IMR-90 (cell line): ENCODE measurements around the gene UCK2. TPM values are rescaled to one million over a fixed set of nuclear protein-coding genes. Genes with fewer than 3 reads are reported as not detected.

Experiments
- ATAC-seq: fragments of 200-7000 bp; cut with Tn5 transposase; 2 replicates; pipeline ENCODE4 v1.9.1; 2020; ENCODE audit warnings: low read depth, mild to moderate bottlenecking, moderate library complexity
- BruUV-seq: library from RNA; stranded (reverse); fragments of 400-500 nt; replicated peaks from 2 replicates; lab custom pipeline; 2021; lab: Mats Ljungman, UMichigan
- CTCF ChIA-PET: fragments of 300-600 bp; formaldehyde crosslinking; extraction: SDS; loops from one replicate; lab custom pipeline; 2021; ENCODE audit warnings: antibody characterized with exemption; lab: Yijun Ruan, JAX
- POLR2A ChIA-PET: fragments of 300-600 bp; sonication (Branson Sonifier 250); formaldehyde crosslinking; loops from one replicate; lab custom pipeline; 2022; ENCODE audit warnings: antibody characterized with exemption; ENCODE audit not compliant: unreplicated experiment; lab: Charles Lee
- DNase-seq: peaks from one replicate; pipeline ENCODE4 v3.0.0; 2013
- H2AFZ ChIP-seq: replicated peaks from 2 replicates; pipeline ENCODE3; 2013; ENCODE audit warnings: low read length, mild to moderate bottlenecking; ENCODE audit not compliant: poor library complexity
- H2AK5ac ChIP-seq: 2 replicates; pipeline ENCODE4 v1.6.1; 2013; ENCODE audit warnings: low read depth, low read length, inconsistent platforms
- H2AK9ac ChIP-seq: replicated peaks from 2 replicates; pipeline ENCODE3; 2013; ENCODE audit warnings: mild to moderate bottlenecking, low read depth, low read length, moderate library complexity; ENCODE audit not compliant: poor library complexity
- H2BK120ac ChIP-seq: 2 replicates; pipeline ENCODE4 v1.6.1; 2013; ENCODE audit warnings: low read depth, low read length, inconsistent platforms
- H2BK15ac ChIP-seq: 3 replicates; pipeline ENCODE4 v1.6.1; 2013; ENCODE audit warnings: low read depth, low read length, inconsistent platforms
- H2BK20ac ChIP-seq: 2 replicates; pipeline ENCODE4 v1.6.1; 2013; ENCODE audit warnings: low read depth, mild to moderate bottlenecking, inconsistent platforms, low read length, moderate library complexity
- H2BK5ac ChIP-seq: 2 replicates; pipeline ENCODE4 v1.6.1; 2013; ENCODE audit warnings: mild to moderate bottlenecking, low read depth, low read length, inconsistent platforms; ENCODE audit not compliant: poor library complexity, severe bottlenecking
- H3K14ac ChIP-seq: replicated peaks from 2 replicates; pipeline ENCODE4 v1.6.1; 2013; ENCODE audit warnings: low read depth, low read length, inconsistent platforms
- H3K18ac ChIP-seq: 2 replicates; pipeline ENCODE4 v1.6.1; 2013; ENCODE audit warnings: low read depth, low read length, control low read depth
- H3K23ac ChIP-seq: 2 replicates; pipeline ENCODE4 v1.6.1; 2013; ENCODE audit warnings: low read depth, low read length, inconsistent platforms
- H3K27ac ChIP-seq: 2 replicates; pipeline ENCODE4 v1.5.1; 2013; ENCODE audit warnings: mild to moderate bottlenecking, control low read depth, low read length; ENCODE audit not compliant: insufficient read depth
- H3K27me3 ChIP-seq: 2 replicates; pipeline ENCODE4 v1.6.1; 2013; ENCODE audit warnings: low read length; ENCODE audit not compliant: control insufficient read depth, insufficient read depth
- H3K36me3 ChIP-seq: 2 replicates; pipeline ENCODE4 v1.6.1; 2013; ENCODE audit warnings: low read length, mixed read lengths; ENCODE audit not compliant: control insufficient read depth, insufficient read depth
- H3K4ac ChIP-seq: 2 replicates; pipeline ENCODE4 v1.6.1; 2013; ENCODE audit warnings: low read depth, low read length, inconsistent platforms
- H3K4me1 ChIP-seq: 2 replicates; pipeline ENCODE4 v1.6.1; 2013; ENCODE audit warnings: low read length, mixed read lengths; ENCODE audit not compliant: control insufficient read depth, insufficient read depth
- H3K4me2 ChIP-seq: 2 replicates; pipeline ENCODE4 v1.6.1; 2013; ENCODE audit warnings: low read depth, mild to moderate bottlenecking, control low read depth, low read length, moderate library complexity
- H3K4me3 ChIP-seq: 2 replicates; pipeline ENCODE4 v1.5.1; 2013; ENCODE audit warnings: low read depth, mild to moderate bottlenecking, control low read depth, low read length, moderate library complexity; ENCODE audit not compliant: insufficient read depth
- H3K56ac ChIP-seq: 2 replicates; pipeline ENCODE4 v1.6.1; 2013; ENCODE audit warnings: low read length, inconsistent platforms; ENCODE audit not compliant: insufficient read depth; ENCODE audit errors: extremely low read depth
- H3K79me1 ChIP-seq, 2 experiments: 2 replicates each; pipeline ENCODE4 v1.6.1; 2013; ENCODE audit warnings: low read length in 2 of 2, inconsistent platforms in 1 of 2, low read depth in 1 of 2
- H3K9ac ChIP-seq: 2 replicates; pipeline ENCODE4 v1.6.1; 2013; ENCODE audit warnings: low read depth, low read length, control low read depth
- H3K9me1 ChIP-seq: 2 replicates; pipeline ENCODE4 v1.6.1; 2013; ENCODE audit warnings: low read length, inconsistent platforms; ENCODE audit not compliant: insufficient read depth
- H3K9me3 ChIP-seq: 2 replicates; pipeline ENCODE4 v1.6.1; 2013; ENCODE audit warnings: low read length; ENCODE audit not compliant: control insufficient read depth, insufficient read depth
- H4K20me1 ChIP-seq: 2 replicates; pipeline ENCODE4 v1.6.1; 2013; ENCODE audit warnings: low read length, inconsistent platforms; ENCODE audit not compliant: insufficient read depth
- H4K5ac ChIP-seq: 2 replicates; pipeline ENCODE4 v1.6.1; 2013; ENCODE audit warnings: mild to moderate bottlenecking, low read depth, low read length, control low read depth
- H4K8ac ChIP-seq, 2 experiments: 2 replicates each; pipeline ENCODE4 v1.6.1; 2013; ENCODE audit warnings: low read depth in 2 of 2, low read length in 2 of 2, control low read depth in 1 of 2, inconsistent platforms in 1 of 2
- H4K91ac ChIP-seq: 2 replicates; pipeline ENCODE4 v1.6.1; 2013; ENCODE audit warnings: low read depth, low read length, inconsistent platforms; ENCODE audit not compliant: insufficient read depth
- CEBPB ChIP-seq: IDR thresholded peaks from 2 replicates; pipeline ENCODE4 v1.6.1; 2012; ENCODE audit warnings: low read depth, low read length, improper control_type of control experiment
- CHD1 ChIP-seq: IDR thresholded peaks from 2 replicates; pipeline ENCODE4 v1.6.1; 2012; ENCODE audit warnings: low read depth, low read length, improper control_type of control experiment
- FOS ChIP-seq: fragments of 150-350 bp; IDR thresholded peaks from 2 replicates; pipeline ENCODE4 v1.6.1; 2016; ENCODE audit warnings: low read depth, low read length
- MAZ ChIP-seq: IDR thresholded peaks from 2 replicates; pipeline ENCODE4 v1.6.1; 2012; ENCODE audit warnings: low read depth, mild to moderate bottlenecking, low read length, improper control_type of control experiment, moderate library complexity, borderline replicate concordance
- POLR2A ChIP-seq: IDR thresholded peaks from 2 replicates; pipeline ENCODE4 v1.6.1; 2012; ENCODE audit warnings: mild to moderate bottlenecking, low read depth, low read length
- RAD21 ChIP-seq: IDR thresholded peaks from 2 replicates; pipeline ENCODE4 v1.6.1; 2012; ENCODE audit warnings: low read length, improper control_type of control experiment
- WGBS, 2 experiments: methylation state at CpG; one replicate each; pipeline versions ENCODE4 v1.1.5 to v1.1.7; 2013; ENCODE audit warnings: missing lambda C conversion rate in 2 of 2; ENCODE audit not compliant: insufficient read length in 1 of 2; ENCODE audit errors: extremely low coverage in 2 of 2; 5-methylcytosine and 5-hydroxymethylcytosine counted together
- dilution Hi-C: fragments of 300-500 bp; cut with HindIII; formaldehyde crosslinking; loops from one replicate; pipeline ENCODE4 v1.14.3; 2018; ENCODE audit warnings: low sequenced_read_pairs; ENCODE audit not compliant: unreplicated experiment
- in situ Hi-C: fragments of 300-500 bp; cut with MboI; formaldehyde crosslinking; loops from 3 replicates; pipeline ENCODE4 v1.14.3; 2019; ENCODE audit warnings: low sequenced_read_pairs, inconsistent platforms, mixed read lengths
- intact Hi-C: fragments of 100-400 bp; cut with micrococcal nuclease; formaldehyde crosslinking; loops from 2 replicates; pipeline ENCODE4 v1.10.0; 2022
- polyA plus RNA-seq, 3 experiments: library from polyadenylated mRNA; depleted of rRNA; stranded (reverse); fragments of >200 nt; gene quantifications; 2 replicates each; pipeline ENCODE4 v1.2.3, GENCODE V29; 2012; ENCODE audit warnings: low replicate concordance in 1 of 3
- total RNA-seq: library from RNA; depleted of rRNA; stranded (reverse); fragments of >200 nt; gene quantifications from 2 replicates; pipeline ENCODE4 v1.2.3, GENCODE V29; 2012

Gene UCK2
- total and polyA plus RNA-seq, 2 of the 4 experiments (the other 2 are of a cell fraction), result 83.0 to 87.8 TPM

GRCh38 chr1:165917166-165917565 lies 89.8 kb downstream of the UCK2 start:
- no TSS peak for BruUV-seq
- POLR2A ChIA-PET, result no interaction called here

More at GRCh38 chr1:165917166-165917565, 89.8 kb downstream of the UCK2 start:
- H3K14ac ChIP-seq, result no peak overlapping the region
- CTCF ChIA-PET, result interaction anchor here (0.6 kb wide), 1 partner anchor 315 kb away, joined by 3 read pairs; no protein-coding TSS in a partner anchor
- H3K23ac ChIP-seq, result no peak overlapping the region
- H3K27me3 ChIP-seq, result no peaks in the 10 kb centered on the region
- H2AFZ ChIP-seq, result no peak overlapping the region
- H2BK120ac ChIP-seq, result no peak overlapping the region
- H3K9me1 ChIP-seq, result no peaks in the 10 kb centered on the region
- no peaks in the 10 kb centered on the region for H3K4me1 ChIP-seq
- no peak overlapping the region for H3K4me2 ChIP-seq
- WGBS, 2 experiments, result no CpG with 5 or more reads among the region's 4 CpGs
- H2BK5ac ChIP-seq, result no peak overlapping the region
- no peak overlapping the region for H3K9ac ChIP-seq
- H3K36me3 ChIP-seq, result no peaks in the 10 kb centered on the region; the same call in 1 of the 2 replicates
- no peak overlapping the region for H2AK5ac ChIP-seq
- no peak for ATAC-seq
- TF ChIP-seq RAD21, result no peak
- no peak for TF ChIP-seq FOS
- no peak for TF ChIP-seq MAZ
- TF ChIP-seq CHD1, result no peak
- no peak for TF ChIP-seq POLR2A
- TF ChIP-seq CEBPB, result no peak
- no peak overlapping the region for H3K56ac ChIP-seq
- H4K91ac ChIP-seq, result no peak overlapping the region
- no peak overlapping the region for H3K4me3 ChIP-seq
- no peak overlapping the region for H3K27ac ChIP-seq
- no peak overlapping the region for H2BK15ac ChIP-seq
- no peaks in the 10 kb centered on the region for H3K79me1 ChIP-seq
- no peak overlapping the region for H2AK9ac ChIP-seq
- no peak overlapping the region for H2BK20ac ChIP-seq
- no peaks in the 10 kb centered on the region for H4K20me1 ChIP-seq
- no peak overlapping the region for H3K4ac ChIP-seq
- H3K9me3 ChIP-seq, result no peaks in the 10 kb centered on the region
- dilution Hi-C loops, result no loop called here
- no peak overlapping the region for H3K18ac ChIP-seq
- intact Hi-C loops, result no loop called here
- no peak overlapping the region for H4K8ac ChIP-seq
- no peak overlapping the region for H4K5ac ChIP-seq
- DNase-seq, result no peak
- in situ Hi-C loops, result loop anchor here (5.0 kb wide), 3 partner anchors 150 to 315 kb away; partner anchors contain the start of gene TMCO1
